ENCODE data around the gene ARHGAP33.
A peak's percentile ranks its signal among the peaks of the same experiment; 100 is the strongest.

The ARHGAP33 gene

DNA sequence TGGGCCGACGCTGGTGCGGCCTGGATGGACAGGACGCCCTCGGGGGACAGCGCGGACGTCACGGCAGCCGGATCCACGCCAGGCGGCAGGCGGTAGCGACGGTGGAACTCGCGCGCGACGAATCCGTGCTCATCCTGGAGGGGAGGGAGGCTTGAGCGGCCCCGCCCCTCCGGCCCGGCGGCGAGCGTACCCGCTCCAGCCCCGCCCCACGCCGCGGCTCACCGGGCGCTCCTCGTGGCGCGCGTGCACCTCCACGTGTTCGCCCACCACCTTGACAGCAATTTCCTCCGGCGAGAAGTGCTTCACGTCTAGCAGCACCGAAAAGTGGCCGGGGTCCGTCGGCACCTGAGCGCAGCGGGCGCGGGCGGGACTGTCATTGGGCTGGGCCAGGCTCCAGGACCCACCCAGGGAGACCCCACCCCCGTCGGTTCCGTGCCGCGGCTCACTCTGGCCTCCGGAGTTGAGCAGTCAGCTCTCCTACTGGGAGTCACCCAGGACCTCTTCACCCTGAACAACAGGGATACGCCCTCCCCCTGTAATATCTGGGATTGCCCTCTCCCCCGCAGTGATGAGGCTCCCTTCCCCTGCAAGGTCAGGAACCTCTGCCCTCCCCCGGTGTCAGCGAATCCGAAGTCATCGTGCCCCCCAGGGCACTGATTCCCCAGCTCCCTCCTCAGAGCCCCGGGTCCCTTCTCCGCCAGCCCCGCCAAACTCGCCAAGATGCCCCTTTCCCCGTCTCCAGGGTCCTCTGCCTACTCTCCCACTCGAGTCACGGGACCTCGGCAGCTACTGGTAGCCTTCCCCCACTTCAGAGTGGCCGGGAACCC, 19.6 kb upstream of the ARHGAP33 start:
- no peak for DNase-seq (ENCODE audit: low spot score)
- in situ Hi-C loops (cut with MboI; ENCODE audit: low sequenced_read_pairs, unreplicated experiment), result no loop called here

DNA sequence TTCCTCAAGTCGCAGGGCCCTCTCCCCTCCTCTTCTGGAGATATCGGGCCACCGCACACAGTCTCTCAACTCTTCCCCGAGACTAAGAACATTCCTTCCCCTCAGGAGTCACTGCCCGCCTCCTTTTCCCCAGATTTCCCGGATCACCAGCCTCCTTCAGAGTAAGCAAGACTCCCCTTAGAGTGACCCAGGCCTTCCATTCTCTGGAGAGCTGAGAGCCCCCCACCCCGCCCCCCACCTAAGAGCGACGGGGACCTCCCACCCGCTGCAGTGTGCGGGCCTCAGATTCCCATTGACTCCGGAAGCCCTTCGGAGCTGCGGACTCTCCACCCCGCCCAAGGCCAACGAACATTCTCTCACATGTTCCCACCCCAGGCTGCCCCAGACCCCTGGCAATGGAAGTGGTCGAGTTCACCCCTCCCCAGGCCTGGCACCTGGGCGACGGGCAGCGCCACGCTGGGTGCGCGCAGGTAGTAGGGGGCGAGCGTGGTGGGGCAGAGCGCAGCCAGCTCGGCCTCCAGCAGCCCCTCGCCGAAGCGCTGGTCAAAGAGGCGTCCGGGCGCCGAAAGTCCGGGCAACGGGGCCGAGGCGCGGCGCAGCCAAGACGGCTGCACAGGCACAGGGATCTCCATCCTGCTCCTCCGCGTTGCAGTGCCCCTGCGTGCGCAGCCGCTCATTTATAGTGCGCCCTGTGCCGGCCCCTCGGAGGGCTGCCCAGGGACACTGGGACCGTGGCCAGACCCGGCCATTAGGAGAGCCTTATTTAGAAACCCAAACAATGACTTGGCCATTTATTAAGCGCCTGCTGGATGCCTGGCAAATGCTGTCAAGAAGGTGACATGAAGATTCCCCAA, 18.8 kb upstream of the ARHGAP33 start, which contains the start of gene HSPB6:
Gene HSPB6, minus strand, starts transcription at position 653 of the 854 bp plus-strand sequence. Its CDS starts 21 bp downstream, at position 632.
- in situ Hi-C loops (cut with MboI; ENCODE audit: low sequenced_read_pairs, unreplicated experiment), result no loop called here
- TF ChIP-seq, protein P1, sequence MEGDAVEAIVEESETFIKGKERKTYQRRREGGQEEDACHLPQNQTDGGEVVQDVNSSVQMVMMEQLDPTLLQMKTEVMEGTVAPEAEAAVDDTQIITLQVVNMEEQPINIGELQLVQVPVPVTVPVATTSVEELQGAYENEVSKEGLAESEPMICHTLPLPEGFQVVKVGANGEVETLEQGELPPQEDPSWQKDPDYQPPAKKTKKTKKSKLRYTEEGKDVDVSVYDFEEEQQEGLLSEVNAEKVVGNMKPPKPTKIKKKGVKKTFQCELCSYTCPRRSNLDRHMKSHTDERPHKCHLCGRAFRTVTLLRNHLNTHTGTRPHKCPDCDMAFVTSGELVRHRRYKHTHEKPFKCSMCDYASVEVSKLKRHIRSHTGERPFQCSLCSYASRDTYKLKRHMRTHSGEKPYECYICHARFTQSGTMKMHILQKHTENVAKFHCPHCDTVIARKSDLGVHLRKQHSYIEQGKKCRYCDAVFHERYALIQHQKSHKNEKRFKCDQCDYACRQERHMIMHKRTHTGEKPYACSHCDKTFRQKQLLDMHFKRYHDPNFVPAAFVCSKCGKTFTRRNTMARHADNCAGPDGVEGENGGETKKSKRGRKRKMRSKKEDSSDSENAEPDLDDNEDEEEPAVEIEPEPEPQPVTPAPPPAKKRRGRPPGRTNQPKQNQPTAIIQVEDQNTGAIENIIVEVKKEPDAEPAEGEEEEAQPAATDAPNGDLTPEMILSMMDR (IDR thresholded peaks at IDR 0.05; ENCODE audit: borderline replicate concordance, control extremely low read depth, extremely low read depth, insufficient read depth, missing control alignments), result no peak
- no peak for DNase-seq (ENCODE audit: low spot score)

More for the DNA sequence above, 19.6 kb upstream of the ARHGAP33 start:
- TF ChIP-seq, protein P1 (IDR thresholded peaks at IDR 0.05; ENCODE audit: borderline replicate concordance, control extremely low read depth, extremely low read depth, insufficient read depth, missing control alignments), result no peak

DNA sequence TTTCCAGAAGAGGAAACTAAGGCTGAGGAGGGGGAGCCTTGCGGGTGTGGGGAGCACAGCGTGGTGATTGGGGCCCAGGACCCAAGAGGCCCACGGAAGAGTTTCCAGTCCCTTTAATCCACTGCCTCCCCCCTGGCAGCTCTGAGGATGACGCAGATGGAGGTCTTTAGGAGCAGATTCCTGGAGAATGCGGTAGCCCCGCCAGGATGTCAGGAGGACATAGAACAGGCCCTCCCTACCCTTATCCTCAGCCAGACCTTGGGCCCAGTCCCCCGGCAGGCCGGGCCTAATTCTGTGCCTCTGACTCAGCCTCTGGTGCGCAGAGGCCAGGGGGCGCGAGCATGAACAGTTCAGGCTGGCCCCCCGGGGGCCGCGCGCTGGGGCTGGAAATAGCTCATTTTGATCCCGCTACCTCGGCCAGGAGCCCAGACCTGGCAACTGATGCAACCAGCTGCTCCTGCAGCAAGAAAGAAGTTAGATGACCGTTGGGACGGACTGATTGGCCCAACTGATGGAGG, 18.1 kb upstream of the ARHGAP33 start:
- TF ChIP-seq, protein P1 (IDR thresholded peaks at IDR 0.05; ENCODE audit: borderline replicate concordance, control extremely low read depth, extremely low read depth, insufficient read depth, missing control alignments), result no peak
- in situ Hi-C loops (cut with MboI; ENCODE audit: low sequenced_read_pairs, unreplicated experiment), result no loop called here
- no peak for DNase-seq (ENCODE audit: low spot score)

DNA sequence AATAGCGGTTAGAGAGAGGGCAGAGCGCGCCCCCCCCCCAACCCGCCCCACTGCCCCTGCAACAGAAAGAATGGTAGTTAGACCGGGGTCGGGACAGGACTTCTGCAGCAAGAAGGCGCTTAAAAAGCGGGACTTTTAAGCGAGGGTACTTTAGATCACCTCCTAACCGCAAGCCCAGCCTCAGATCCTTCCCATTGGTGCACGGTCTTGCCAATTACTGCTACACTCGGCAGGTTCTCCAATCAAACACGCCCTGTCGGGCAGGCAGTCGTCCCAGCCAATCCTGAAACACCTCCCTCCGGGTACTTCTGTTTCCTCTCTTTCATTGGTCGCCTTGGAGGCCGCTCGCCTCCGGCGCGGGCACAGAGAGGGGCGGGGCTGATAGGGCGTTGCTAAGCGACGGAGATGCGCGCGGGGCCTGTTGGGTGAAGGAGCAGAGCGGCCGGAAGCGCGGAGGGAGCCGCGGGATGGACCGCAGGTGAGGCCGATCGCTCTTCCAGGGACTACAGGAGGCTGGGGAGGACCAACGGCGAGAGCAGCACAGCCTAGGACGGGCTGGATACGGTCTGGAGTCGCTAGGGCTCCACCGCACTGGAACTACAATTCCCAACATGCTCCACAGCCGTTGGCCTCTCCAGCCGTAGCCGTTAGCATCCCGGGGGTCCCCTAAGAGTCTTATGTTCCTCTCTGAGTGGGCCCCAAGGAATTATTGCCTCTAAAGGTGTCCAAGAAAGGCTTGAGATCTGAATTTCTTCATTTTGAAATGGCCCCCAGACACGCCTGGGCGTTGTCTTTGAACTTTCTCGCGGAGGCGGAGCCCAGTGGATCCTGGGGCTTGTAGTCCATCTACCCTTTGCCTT, 17.4 kb upstream of the ARHGAP33 start, which contains the start of gene PROSER3:
Gene PROSER3, plus strand, starts transcription at position 428 of the 860 bp plus-strand sequence. Its CDS starts 40 bp downstream, at position 468.
- peak; percentile 98 for DNase-seq (ENCODE audit: low spot score)
- TF ChIP-seq, protein P1 (IDR thresholded peaks at IDR 0.05; ENCODE audit: borderline replicate concordance, control extremely low read depth, extremely low read depth, insufficient read depth, missing control alignments), result no peak
- in situ Hi-C loops (cut with MboI; ENCODE audit: low sequenced_read_pairs, unreplicated experiment), result no loop called here

DNA sequence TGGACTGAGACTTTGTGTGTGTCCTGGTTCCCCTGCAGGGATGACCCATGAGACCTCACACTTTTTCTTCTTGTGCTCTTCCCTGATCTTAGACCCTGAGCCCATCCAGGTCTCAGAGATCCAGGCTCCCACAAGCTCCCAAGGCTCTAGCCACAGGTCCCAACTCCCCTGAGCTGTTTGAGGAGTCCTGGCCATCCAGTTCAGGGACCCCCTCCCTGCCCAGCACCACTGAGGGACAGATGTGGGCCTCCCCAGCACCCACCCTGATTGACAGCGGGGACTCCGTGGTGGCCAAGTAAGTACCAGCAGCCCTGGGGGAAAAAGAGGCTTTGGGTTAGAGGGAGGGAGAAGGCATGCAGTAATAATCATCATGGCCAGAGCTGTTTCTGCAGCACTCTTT, 15.7 kb upstream of the ARHGAP33 start:
- in situ Hi-C loops (cut with MboI; ENCODE audit: low sequenced_read_pairs, unreplicated experiment), result no loop called here
- TF ChIP-seq, protein P1 (IDR thresholded peaks at IDR 0.05; ENCODE audit: borderline replicate concordance, control extremely low read depth, extremely low read depth, insufficient read depth, missing control alignments), result no peak
- no peak for DNase-seq (ENCODE audit: low spot score)

All from GM13976 (cell line).